Ascending aorta (tissue), 2 donors: ENCODE results near the gene LRRC53. TPM values are rescaled to one million over a fixed set of nuclear protein-coding genes. Genes with fewer than 3 reads are reported as not detected.

Source experiments
- DNase-seq, 2 donors: peaks; one replicate each; pipeline ENCODE4 v3.0.0-alpha.2; 2019; ENCODE audit warnings: low spot score in 2 of 2
- H3K27ac ChIP-seq, 2 donors: fragments of 200-600 bp; sonication (generic); one replicate each; pipeline ENCODE4 v1.5.1; 2016 to 2017; ENCODE audit warnings: mild to moderate bottlenecking in 1 of 2
- H3K27me3 ChIP-seq: fragments of 200-600 bp; sonication (generic); one replicate; pipeline ENCODE4 v1.5.1; 2017
- H3K36me3 ChIP-seq, 2 donors: fragments of 200-600 bp; sonication (generic); one replicate each; pipeline ENCODE4 v1.5.1; 2016
- H3K4me1 ChIP-seq, 2 donors: fragments of 200-600 bp; sonication (generic); one replicate each; pipeline ENCODE4 v1.5.1; 2016 to 2017; ENCODE audit warnings: mild to moderate bottlenecking in 1 of 2
- H3K4me3 ChIP-seq, 2 donors: fragments of 200-600 bp; sonication (generic); one replicate each; pipeline ENCODE4 v1.5.1; 2016 to 2017; ENCODE audit warnings: mild to moderate bottlenecking in 1 of 2
- H3K9me3 ChIP-seq, 2 donors: fragments of 200-600 bp; sonication (generic); one replicate each; pipeline ENCODE4 v1.5.1; 2016
- intact Hi-C: fragments of 100-400 bp; cut with DNase I; formaldehyde crosslinking; loops from one replicate; pipeline ENCODE4 v1.15.1; 2023
- total RNA-seq: library from RNA; depleted of rRNA; stranded (reverse); fragments of >200 nt; gene quantifications from one replicate; pipeline ENCODE4 v1.1.0, GENCODE V29; 2016
- TF ChIP-seq, protein P1 (sequence below), 3 experiments: fragments of 200-600 bp in 2 of 3; fragments of 450-650 bp in 1 of 3; sonication (generic) in 2 of 3; IDR thresholded peaks; one replicate each; pipeline ENCODE4 v1.5.1; 2016 to 2019; ENCODE audit warnings: antibody characterized with exemption in 3 of 3, mild to moderate bottlenecking in 1 of 3, moderate library complexity in 1 of 3

Gene LRRC53
- total RNA-seq, 1 donor from 2014 or later: not detected

DNA sequence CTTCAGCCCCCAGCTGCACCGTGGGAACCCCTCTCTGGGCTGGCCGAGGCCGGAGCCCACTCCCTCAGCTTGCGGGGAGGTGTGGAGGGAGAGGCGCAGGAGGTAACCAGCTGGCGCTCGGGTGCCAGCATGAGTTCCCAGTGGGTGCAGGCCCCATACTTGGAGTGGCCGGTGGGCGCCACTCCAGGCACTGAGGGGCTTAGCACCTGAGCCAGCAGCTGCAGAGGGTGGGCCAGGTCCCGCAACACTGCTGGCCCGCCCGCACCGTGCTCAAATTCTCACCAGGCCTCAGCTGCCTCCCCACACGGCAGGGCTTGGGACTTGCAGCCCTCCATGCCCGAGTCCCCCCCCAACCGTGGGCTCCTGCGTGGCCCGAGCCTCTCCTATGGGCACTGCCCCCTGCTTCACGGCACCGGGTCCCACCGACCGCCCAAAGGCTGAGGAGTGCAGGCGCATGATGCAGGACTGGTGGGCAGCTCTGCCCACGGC lies 47.2 kb downstream of the LRRC53 start:
- Histone ChIP-seq H3K4me1 (no peaks in the 10 kb centered on the region), H3K9me3 (no peaks in the 10 kb centered on the region), H3K27me3 (no peaks in the 10 kb centered on the region), H3K4me3 (no peak overlapping the region), H3K36me3 (no peaks in the 10 kb centered on the region), H3K27ac (no peak overlapping the region)
- intact Hi-C loops: no loop called here
- DNase-seq: no peak
- TF ChIP-seq, protein P1, sequence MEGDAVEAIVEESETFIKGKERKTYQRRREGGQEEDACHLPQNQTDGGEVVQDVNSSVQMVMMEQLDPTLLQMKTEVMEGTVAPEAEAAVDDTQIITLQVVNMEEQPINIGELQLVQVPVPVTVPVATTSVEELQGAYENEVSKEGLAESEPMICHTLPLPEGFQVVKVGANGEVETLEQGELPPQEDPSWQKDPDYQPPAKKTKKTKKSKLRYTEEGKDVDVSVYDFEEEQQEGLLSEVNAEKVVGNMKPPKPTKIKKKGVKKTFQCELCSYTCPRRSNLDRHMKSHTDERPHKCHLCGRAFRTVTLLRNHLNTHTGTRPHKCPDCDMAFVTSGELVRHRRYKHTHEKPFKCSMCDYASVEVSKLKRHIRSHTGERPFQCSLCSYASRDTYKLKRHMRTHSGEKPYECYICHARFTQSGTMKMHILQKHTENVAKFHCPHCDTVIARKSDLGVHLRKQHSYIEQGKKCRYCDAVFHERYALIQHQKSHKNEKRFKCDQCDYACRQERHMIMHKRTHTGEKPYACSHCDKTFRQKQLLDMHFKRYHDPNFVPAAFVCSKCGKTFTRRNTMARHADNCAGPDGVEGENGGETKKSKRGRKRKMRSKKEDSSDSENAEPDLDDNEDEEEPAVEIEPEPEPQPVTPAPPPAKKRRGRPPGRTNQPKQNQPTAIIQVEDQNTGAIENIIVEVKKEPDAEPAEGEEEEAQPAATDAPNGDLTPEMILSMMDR (IDR thresholded peaks at IDR 0.05): no peak

DNA sequence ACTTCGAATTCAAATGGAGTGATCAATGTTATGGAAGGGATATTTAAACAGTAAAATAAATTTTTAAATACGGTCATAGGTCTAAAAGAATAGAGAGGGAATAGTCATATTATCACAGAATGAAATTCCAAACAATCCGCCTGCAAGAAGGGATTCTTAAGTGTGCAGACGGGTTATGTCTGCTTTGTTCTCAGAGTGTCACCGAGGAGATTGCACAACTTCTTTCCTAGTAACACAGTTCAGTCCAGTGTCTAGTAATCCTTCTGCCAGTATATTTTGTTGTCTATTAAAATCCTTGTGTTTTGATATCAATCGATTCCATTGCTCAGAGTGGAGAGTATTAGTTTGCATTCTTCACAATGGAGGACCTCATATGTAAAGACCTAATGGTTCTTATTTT lies 48.4 kb downstream of the LRRC53 start:
- DNase-seq: no peak
- Histone ChIP-seq H3K36me3 (no peaks in the 10 kb centered on the region), H3K27me3 (no peaks in the 10 kb centered on the region), H3K4me3 (no peak overlapping the region), H3K9me3 (no peaks in the 10 kb centered on the region), H3K4me1 (no peaks in the 10 kb centered on the region), H3K27ac (no peak overlapping the region)
- TF ChIP-seq, protein P1 (IDR thresholded peaks at IDR 0.05): no peak
- intact Hi-C loops: no loop called here

DNA sequence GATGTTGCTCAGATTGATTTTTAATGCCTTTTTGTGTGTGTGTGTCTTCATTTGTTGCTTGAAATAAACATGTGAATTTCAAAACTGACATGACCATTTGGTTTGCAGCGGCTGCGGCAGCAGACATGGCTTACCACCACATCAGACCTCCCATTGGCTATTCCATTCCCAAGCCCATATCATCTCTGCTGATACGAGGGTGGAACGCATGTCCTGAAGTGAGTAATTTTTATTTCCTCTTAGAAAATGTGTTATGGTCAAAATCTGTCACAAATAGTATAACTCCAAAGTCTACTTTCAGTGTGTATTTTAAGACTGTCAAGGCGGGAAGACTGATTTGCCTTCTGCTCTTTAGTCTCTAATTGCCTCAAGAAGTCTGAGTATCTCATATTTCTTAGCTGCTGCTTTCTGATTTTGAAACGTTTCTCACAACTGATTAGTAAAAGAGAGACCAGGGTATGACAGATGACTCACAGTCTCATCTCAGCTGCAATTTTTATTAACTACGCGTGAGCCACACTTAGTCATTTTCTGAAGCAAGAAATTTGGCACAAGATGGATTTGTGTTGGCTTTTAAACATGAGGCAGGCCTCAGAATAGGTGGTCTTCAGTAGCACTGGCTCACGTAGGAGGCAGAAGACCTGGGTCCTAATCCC lies 49.0 kb downstream of the LRRC53 start:
- no peaks in the 10 kb centered on the region for H3K4me1 ChIP-seq
- no peaks in the 10 kb centered on the region for H3K36me3 ChIP-seq
- intact Hi-C loops: no loop called here
- H3K27ac ChIP-seq: no peak overlapping the region
- no peaks in the 10 kb centered on the region for H3K27me3 ChIP-seq
- TF ChIP-seq, protein P1 (IDR thresholded peaks at IDR 0.05): no peak
- no peaks in the 10 kb centered on the region for H3K9me3 ChIP-seq
- no peak overlapping the region for H3K4me3 ChIP-seq
- DNase-seq: no peak

DNA sequence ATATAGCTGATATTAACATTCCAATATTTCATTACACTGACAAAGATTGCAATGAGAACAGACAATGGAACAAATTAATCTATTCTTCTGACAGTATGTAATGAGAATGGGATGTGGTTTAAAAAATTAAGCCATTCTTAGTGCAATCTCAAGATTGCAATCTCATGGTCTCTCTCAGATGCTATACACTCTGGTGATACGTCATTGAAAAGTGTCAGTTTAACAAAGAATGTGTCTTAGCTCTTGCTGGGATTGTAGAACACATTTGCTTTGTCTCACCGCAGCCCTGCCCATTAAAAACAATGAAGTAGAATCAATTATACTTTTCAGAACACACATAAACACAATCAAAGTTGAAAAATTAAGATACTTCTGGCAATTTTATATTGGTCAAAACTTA lies 55.2 kb downstream of the LRRC53 start:
- intact Hi-C loops: no loop called here

DNA sequence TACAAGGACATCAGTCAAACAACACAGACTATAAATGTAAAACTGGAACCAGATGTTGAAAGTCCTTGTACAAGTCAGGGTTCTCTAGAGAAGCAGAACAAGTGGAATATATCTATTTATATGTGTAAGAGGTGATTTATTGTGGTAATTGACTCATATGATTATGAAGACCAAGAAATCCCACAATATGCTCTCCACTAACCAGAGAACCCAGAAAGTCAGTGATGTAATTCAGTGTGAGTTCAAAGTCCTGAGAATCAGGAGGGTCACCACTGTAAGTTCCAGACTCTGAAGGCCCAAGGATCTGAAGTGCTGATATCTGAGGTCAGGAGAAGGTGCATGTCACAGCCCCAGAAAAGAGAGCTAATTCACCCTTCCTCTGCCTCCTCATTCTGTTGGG lies 57.0 kb downstream of the LRRC53 start:
- Histone ChIP-seq H3K27me3 (no peaks in the 10 kb centered on the region), H3K36me3 (no peaks in the 10 kb centered on the region), H3K4me1 (no peaks in the 10 kb centered on the region), H3K27ac (no peak overlapping the region), H3K9me3 (no peaks in the 10 kb centered on the region), H3K4me3 (no peak overlapping the region)
- no peak for DNase-seq
- TF ChIP-seq, protein P1 (IDR thresholded peaks at IDR 0.05): no peak
- intact Hi-C loops: no loop called here

More for the DNA sequence above, 55.2 kb downstream of the LRRC53 start:
- DNase-seq: no peak
- TF ChIP-seq, protein P1 (IDR thresholded peaks at IDR 0.05): no peak
- Histone ChIP-seq H3K27me3 (no peaks in the 10 kb centered on the region), H3K27ac (no peak overlapping the region), H3K4me3 (no peak overlapping the region), H3K4me1 (no peaks in the 10 kb centered on the region), H3K36me3 (no peaks in the 10 kb centered on the region), H3K9me3 (no peaks in the 10 kb centered on the region)
